Glomerular visceral epithelial cell (primary cell): Measurements from ENCODE around the gene RELCH.
A peak's percentile ranks its signal among the peaks of the same experiment; 100 is the strongest.

ENCODE experiments used
- DNase-seq: peaks from one replicate; pipeline ENCODE4 v3.0.0-alpha.2; 2016; ENCODE audit errors: extremely low spot score

The RELCH gene

GRCh38 chr18:62338446-62339105 is 151.5 kb downstream of the RELCH start:
- no peak for DNase-seq

- DNase-seq, result peak; percentile 65
These were observed 152.3 kb downstream of the RELCH start for GRCh38 chr18:62339106-62339988.

GRCh38 chr18:62340996-62341395 is 153.9 kb downstream of the RELCH start:
- DNase-seq, result no peak

GRCh38 chr18:62341473-62341872 is 154.4 kb downstream of the RELCH start:
- DNase-seq, result no peak

GRCh38 chr18:62342884-62343283 is 155.8 kb downstream of the RELCH start:
- DNase-seq, result no peak

- DNase-seq, result no peak
These were observed 156.3 kb downstream of the RELCH start for GRCh38 chr18:62343316-62343715.

GRCh38 chr18:62345909-62346308 is 158.9 kb downstream of the RELCH start:
- DNase-seq, result no peak

GRCh38 chr18:62346333-62347088 is 159.5 kb downstream of the RELCH start:
- DNase-seq, result no peak

- no peak for DNase-seq
These were observed 160.0 kb downstream of the RELCH start for GRCh38 chr18:62347089-62347506.

- DNase-seq, result no peak
These were observed 161.4 kb downstream of the RELCH start for GRCh38 chr18:62348474-62348873.

- DNase-seq, result no peak
These were observed 166.1 kb downstream of the RELCH start for GRCh38 chr18:62353170-62353569.

GRCh38 chr18:62354151-62354550 is 167.1 kb downstream of the RELCH start:
- no peak for DNase-seq

GRCh38 chr18:62357079-62357719 is 170.1 kb downstream of the RELCH start:
- no peak for DNase-seq
